GM21360 (cell line): ENCODE measurements around the gene GATA1.
"Not testable (repeated sequence)": the region's sequence is repeated elsewhere in the genome, so short reads cannot be mapped to it uniquely, and the experiment has no call there.

ENCODE experiments used
- ATAC-seq: cut with Tn5 transposase; IDR thresholded peaks from one replicate; pipeline ENCODE4 v1.9.1; 2021; ENCODE audit warnings: mild to moderate bottlenecking, moderate library complexity; ENCODE audit not compliant: unreplicated experiment

Gene GATA1

DNA sequence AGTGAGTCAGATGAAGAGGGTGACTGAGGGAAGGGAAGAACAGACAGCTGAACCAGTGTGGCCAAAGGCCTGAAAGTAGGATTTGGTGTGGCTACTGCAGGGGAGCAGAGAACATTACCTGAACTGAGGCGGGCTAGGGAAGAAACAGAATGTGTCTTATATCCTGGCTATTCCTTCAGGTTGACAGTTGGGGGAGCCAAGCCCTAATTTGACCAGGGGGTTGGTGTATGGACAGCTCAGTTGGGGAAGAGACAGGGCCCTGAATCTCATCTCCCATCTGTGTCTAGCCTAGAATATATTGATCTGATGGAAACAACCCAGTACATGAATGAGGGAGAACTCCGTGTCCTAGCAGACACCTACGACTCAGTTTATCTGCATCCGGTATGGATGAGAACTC is 19.7 kb downstream of the GATA1 start:
- ATAC-seq: no peak

DNA sequence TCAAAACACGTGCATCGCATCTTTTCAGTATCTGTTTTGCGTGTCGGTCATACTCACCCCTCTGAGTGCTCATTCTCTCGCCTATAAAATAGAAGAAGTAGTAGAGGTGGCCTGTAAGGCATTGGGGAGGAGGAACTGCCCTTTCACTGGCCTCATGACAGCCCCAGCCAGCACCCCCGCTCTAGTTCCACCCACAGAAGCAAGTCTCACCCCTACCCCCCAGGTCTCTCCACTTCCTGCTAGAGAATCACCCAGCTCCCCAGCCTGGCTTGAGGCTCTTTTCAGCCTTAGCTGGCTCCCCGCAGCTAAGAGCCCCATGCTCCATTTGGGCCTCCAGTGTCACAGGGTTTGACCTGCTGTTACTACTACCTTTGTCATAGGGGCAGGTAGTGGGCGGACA is 27.3 kb downstream of the GATA1 start:
- ATAC-seq: no peak

DNA sequence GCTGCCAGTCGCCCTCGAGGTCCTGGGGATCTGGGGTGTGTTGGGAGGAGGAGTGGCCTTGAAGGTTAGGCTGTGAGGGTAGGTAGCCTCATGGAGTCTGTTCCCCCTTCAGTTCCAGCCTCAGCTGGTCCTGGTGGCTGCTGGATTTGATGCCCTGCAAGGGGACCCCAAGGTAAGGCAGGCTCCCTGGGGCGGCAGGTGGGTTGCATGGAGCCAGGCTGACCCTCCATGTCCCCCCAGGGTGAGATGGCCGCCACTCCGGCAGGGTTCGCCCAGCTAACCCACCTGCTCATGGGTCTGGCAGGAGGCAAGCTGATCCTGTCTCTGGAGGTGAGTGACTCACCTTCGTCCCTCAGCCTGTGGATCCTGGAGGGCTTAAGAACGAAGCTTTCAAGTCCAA is 28.3 kb downstream of the GATA1 start:
- ATAC-seq: no peak

DNA sequence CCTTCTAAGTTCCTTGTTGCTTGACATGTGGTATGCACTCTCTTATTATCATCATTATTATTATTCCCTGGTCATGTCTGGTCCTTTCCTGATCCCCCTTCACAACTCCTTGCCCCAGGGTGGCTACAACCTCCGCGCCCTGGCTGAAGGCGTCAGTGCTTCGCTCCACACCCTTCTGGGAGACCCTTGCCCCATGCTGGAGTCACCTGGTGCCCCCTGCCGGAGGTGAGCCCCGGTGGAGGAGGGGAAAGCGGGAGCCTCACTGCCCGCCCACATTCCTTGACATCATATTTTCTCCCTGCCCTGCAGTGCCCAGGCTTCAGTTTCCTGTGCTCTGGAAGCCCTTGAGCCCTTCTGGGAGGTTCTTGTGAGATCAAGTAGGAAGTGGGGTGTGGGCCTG is 28.9 kb downstream of the GATA1 start:
- no peak for ATAC-seq

DNA sequence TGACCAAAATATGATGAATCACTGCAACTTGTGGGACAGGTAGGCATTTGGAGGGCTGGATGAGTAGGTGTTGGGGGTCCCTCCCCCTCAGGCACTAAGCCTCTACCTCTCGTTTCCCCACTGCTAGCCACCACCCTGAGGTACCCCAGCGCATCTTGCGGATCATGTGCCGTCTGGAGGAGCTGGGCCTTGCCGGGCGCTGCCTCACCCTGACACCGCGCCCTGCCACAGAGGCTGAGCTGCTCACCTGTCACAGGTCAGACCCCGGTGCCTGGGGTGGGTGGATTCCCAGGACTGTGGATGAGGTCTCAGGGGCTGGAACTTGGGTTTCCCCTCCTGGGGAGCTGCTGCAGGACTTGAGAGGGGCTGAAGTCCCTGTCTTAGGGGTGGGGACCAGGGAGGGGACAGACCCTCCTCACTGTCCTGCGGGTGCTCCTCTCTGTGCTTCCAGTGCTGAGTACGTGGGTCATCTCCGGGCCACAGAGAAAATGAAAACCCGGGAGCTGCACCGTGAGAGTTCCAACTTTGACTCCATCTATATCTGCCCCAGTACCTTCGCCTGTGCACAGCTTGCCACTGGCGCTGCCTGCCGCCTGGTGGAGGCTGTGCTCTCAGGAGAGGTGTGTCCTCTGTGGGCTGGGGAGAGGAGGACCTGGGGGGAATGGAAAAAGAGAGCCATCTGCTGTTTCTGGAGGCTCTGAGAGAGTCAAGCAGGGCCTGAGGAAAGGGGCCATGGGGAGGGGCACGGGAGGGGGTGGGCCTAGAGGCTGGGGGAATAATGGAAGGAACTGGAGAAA is 29.8 kb downstream of the GATA1 start:
- no peak for ATAC-seq

DNA sequence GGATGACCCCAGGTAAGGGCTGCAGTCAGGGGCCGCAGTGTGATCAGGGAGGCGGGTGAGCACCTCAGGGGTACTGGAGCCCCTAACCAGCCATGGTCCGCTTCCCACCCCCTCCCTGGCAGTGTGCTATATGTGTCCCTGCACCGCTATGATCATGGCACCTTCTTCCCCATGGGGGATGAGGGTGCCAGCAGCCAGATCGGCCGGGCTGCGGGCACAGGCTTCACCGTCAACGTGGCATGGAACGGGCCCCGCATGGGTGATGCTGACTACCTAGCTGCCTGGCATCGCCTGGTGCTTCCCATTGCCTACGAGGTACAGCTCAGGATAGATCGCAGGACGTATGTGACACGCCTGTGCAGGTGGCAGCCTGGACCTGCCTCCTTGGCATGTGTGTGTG is 31.7 kb downstream of the GATA1 start:
- ATAC-seq: no peak

DNA sequence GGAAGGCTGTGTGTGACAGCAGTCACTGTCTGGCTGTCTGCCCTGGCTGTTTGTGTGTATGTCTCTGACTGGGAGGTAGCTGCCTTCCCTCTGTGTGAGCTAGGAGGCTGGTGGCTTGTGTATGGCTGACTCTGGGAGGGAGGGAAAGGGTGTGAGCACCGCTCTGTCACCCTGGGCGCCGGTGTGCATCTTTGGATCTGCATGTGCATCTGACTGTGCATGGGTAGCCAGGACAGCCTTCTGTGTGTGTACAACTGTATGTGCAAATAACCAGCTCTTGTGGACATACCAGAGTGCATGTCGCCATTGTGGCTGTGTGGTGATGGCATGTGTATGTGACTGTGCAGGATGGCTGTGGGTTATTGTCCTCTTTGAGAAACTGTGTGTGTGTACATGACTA is 32.5 kb downstream of the GATA1 start:
- ATAC-seq: no peak

DNA sequence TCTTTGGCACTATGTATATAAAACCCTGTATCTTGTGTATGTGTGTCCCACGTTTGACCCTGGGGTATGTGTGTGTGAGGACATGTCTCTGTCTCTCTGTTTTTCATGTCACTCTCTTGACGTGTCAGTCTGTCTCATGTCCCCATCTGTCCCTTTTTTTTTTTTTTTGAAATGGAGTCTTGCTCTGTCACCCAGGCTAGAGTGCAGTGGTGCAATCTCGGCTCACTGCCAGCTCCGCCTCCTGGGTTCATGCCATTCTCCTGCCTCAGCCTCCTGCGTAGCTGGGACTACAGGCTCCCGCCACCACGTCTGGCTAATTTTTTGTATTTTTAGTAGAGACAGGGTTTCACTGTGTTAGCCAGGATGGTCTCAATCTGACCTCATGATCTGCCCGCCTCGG is 33.0 kb downstream of the GATA1 start:
- not testable (repeated sequence) for ATAC-seq

DNA sequence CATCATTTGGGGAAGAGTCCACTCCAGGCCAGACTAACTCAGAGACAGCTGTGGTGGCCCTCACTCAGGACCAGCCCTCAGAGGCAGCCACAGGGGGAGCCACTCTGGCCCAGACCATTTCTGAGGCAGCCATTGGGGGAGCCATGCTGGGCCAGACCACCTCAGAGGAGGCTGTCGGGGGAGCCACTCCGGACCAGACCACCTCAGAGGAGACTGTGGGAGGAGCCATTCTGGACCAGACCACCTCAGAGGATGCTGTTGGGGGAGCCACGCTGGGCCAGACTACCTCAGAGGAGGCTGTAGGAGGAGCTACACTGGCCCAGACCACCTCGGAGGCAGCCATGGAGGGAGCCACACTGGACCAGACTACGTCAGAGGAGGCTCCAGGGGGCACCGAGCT is 36.7 kb downstream of the GATA1 start:
- ATAC-seq: no peak

DNA sequence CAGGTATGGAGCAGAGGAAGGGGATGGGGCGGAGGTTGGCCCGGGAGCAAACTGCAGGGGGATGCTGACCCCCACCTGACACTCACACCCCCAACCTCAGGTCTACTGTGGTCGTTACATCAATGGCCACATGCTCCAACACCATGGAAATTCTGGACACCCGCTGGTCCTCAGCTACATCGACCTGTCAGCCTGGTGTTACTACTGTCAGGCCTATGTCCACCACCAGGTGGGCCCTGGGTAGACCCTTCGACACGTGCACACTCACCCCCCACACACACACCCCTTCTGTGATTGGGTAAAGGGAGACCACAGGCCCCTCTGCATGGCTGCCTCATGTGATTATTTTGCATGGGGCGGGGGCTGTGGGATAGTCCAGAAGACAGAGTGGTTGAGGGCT is 37.7 kb downstream of the GATA1 start:
- no peak for ATAC-seq

DNA sequence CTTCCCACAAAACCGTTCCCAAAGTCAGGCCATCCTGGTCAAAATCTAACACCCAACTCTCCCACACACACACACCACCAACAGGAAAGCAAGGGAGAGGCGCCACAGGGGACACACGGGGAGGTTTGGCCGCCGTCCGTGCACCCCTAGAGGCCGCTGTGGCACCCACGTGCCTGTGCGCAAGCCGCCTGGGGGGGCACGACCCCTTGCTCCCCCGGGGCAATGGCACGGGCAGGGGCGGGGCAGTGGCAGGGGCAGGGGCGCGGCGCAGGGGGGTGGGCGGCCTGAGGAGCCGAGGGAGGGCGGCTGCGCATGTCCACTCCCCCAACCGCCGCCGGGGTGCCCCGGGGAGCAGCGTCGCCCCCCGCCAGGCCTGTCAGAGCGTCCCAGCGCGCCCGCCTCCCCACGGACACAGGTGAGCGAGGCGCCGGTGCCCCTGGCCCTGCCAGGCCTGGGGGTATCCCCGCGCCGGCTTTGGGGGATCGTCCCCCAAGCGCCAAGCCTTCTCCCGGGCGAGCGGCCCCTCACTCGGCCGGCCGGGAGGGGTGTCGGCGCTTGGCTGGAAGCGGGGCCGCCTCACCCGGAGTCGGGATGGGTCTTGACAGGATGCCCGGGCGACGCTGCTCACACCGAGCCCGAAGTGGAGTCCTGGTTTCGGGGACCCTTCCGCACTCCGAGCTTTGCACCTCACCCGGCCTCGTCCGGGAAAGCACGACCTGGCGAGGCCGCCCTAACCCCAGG is 39.9 kb downstream of the GATA1 start, which contains the start of gene ERAS:
Gene ERAS (plus strand): TSS at position 379 of the 741 bp plus-strand sequence. CDS start 2,611 bp downstream, outside the sequence.
- ATAC-seq: no peak

DNA sequence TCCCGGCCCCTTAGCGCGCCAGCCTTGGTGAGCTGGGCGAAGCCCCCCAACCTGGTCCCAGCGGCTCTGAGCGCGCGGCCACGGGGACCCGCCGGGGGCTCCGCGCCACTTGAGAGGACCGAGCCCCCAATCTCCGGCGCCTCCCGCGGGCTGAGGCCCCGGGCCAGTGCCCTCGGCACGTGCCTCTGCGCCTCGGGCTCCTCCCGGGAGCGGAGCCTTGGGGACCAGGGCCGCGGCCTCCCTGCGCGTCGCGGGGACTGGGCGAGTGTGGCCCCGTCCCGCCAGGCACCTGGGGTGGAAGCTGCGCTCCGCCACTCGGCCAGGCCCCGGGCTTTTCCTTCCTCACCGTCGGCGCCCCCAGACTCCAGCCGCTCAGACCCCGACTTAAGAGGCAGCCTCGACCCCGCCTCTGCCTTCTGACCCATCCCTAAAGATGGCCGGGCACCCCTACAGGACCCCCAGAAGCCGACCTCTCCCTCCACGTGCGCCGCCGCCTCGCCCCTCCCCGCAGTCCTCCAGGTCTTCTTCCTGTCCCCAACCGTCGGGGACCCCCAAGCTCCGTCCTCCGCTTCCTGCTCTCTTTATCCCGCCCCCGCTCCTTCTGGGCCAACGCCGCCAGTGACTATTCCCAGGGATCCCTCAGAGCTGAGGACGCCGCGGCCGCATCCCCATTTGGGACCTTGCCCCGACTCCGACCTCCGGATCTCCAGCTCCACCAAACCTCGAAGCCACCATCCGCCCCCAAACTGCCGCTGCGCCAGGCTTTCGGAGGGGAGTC is 40.7 kb downstream of the GATA1 start:
- no peak for ATAC-seq

DNA sequence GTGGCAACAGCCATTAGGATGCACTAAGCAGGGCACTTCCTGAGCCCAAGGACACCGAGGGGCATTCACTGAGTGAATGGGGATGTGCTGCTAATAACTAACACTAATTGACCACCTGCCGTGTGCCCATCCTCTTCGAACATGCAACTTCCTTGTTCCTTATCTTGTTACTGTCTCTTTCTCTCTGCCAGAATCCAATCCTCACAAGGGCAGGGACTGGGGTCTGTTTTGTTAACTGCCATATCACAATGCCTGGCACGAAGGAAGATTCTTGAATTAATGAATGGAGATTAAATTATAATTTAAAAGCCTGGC is 41.2 kb downstream of the GATA1 start:
- ATAC-seq: no peak

DNA sequence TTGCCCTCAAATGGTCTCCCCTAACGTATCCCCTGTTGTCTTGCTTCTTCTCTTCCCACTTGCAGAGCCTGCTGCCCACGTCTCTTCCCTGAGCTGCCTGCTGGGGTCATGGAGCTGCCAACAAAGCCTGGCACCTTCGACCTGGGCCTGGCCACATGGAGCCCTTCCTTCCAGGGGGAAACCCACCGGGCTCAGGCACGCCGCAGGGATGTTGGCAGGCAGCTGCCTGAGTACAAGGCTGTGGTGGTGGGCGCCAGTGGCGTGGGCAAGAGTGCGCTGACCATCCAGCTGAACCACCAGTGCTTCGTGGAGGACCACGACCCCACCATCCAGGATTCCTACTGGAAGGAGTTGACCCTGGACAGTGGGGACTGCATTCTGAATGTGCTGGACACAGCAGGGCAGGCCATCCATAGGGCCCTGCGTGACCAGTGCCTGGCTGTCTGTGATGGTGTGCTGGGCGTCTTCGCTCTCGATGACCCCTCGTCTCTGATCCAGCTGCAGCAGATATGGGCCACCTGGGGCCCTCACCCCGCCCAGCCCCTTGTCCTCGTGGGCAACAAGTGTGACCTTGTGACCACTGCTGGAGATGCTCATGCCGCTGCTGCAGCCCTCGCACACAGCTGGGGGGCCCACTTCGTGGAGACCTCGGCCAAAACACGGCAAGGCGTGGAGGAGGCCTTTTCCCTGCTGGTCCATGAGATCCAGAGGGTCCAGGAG is 42.8 kb downstream of the GATA1 start:
- ATAC-seq: no peak

DNA sequence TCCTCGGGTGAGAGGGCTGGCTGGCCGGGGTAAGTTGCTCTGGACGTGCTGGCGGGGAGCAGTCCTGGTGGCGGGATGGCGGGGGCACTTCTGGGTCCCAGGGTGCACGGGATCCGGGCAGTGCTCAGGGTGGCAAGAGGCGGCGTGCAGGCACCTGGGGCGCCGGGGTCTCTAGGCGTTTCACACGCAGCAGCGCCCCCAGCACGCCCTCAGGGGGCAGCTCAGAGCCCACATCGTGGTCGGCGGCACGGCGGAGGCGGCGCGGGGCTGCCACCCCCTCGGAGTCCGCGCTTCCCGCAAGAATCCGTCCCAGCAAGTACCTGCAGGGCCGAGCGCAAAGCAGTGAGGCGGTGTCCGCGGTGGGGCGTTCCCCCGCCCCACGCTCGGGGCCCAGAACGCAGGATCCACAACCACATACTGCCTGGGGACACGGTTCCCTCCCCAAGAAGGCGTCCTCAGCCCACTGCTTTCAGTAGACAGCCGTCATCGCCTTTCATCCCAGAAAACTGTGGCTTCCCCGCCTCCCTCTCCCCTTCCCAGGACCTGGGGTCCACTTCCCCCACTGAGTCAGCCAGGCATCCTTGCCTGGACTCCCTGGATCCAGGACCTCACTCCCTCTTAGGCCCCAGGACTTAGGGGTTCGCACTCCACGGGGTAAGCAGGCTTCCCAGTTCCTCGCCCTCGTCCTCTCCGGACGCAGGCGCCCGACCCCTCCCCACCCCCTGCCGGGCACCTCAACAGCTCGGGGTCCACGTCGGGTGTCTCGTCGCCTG is 44.9 kb downstream of the GATA1 start:
- no peak for ATAC-seq

DNA sequence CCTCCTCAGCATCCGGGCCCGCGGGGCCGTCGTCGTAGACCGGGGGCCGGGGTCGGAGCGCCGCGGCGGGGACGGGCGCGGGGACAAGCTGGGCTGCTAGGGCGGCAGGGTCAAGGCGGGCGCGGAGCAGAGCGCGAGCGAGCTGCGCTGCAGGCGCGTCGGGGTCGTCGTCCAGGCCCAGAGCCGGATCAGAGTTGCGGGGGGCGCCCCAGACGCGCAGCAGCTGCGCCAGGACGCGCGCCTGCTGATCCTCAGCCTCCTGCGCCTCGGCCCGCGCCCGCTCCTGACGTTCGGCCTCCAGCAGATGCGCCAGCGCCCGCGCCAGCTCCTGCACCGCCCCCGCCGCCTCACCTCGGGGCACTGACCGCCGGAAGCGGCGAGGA is 45.5 kb downstream of the GATA1 start:
- no peak for ATAC-seq

DNA sequence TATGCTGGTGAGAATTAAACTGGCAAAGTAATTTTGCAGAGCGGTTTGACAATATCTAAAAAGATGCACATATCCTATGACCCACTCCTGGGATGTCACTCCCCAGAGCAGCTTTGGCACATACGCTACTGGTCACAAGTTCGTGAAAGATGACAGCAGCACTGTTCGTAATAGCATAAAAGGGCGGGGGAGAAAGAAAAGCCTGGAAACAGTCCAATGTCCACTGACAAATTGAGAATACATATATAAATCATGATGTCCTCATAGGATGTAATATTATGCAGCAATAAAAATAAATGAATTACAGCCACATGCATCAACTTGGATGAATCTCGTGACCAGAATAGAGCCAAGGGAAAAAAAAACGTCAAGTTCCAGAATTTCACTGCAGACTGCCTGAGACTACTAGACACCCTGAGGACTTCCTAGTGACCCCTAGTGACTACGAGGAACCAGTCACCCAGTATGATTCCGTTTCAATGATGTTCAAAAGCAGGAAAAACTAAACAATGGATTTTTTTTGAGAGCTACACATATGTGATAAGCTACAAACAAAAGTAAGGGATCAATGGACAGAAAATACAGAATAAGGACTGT is 47.2 kb downstream of the GATA1 start:
- no peak for ATAC-seq

DNA sequence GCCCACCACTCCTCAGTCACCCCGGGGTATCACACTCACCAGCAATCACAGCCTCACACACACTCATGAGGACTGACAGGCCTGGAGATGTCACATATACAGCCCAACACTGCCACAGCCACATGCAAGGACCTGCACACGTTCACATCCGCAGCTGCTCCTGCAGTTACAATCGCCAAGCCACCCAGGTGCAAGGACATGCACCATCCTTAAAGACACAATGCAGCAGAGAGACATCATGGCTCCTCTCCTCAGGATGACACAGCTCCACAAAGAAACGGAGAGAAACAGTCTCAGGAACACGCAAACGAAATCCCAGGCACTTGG is 48.0 kb downstream of the GATA1 start:
- ATAC-seq: no peak

DNA sequence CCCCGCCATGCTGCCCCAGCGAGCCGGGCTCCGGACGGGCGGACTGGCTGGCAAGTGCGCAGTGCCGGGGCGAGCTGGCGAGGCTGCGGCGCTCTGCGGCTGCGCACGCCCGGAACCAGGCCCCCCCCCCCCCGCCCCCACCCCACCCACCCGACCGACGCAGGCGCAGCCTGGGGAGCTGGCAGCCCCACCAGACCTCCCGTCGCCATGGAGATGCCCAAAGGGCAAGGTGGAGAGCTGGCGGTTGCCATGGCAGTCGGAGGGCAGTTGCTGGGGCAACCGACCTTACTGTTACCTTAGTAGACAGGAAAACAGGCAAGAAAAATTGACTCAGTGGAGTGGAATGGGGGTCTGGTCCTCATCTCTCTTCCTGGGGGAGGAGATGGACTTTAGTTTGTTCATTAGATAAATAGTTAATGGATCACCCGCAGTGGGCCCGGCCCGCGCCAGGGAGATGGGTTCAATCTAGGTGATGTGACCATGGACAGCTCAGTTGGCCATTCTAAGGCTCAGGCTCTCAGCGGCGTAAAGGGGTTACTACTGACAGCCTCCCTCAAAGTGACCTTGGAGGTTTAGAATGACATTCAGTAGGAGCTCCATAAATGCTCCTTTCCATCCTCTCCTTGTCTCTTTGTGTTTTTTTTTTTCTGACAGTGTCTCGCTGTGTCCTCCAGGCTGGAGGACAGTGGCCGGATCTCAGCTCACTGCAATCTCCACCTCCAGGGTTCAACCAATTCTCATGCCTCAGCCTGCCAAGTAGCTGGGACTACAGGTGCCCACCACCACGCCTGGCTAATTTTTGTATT is 49.3 kb downstream of the GATA1 start, which contains the start of gene PCSK1N:
Gene PCSK1N (minus strand): TSS at position 87 of the 806 bp plus-strand sequence. CDS start 78 bp downstream, at position 9.
- ATAC-seq: no peak
